Gastrocnemius medialis (tissue), 4 donors: ENCODE data around the gene KCNAB1. TPM values are rescaled to one million over a fixed set of nuclear protein-coding genes. Genes with fewer than 3 reads are reported as not detected.

Experiments
- ATAC-seq, 2 donors: fragments of 150-250 bp; one replicate each; pipeline ENCODE4 v1.9.1; 2016
- DNase-seq, 2 donors: peaks; one replicate each; pipeline ENCODE4 v3.0.0-alpha.2; 2019
- H3K27ac ChIP-seq, 4 donors: fragments of 200-600 bp; sonication (generic); 1 replicate in 1 of 4; 2 replicates in 3 of 4; pipeline ENCODE4 v1.5.1; 2016 to 2018; ENCODE audit warnings: mild to moderate bottlenecking in 2 of 4, moderate library complexity in 1 of 4
- H3K27me3 ChIP-seq, 3 donors: fragments of 200-600 bp; sonication (generic) in 2 of 3; 1 replicate in 1 of 3; 2 replicates in 2 of 3; pipeline versions ENCODE4 v1.5.1 to v1.6.0; 2016 to 2019; ENCODE audit warnings: mild to moderate bottlenecking in 1 of 3, moderate library complexity in 1 of 3
- H3K36me3 ChIP-seq, 2 donors: fragments of 200-600 bp; sonication (generic) in 1 of 2; one replicate each; pipeline ENCODE4 v1.5.1; 2017 to 2018
- H3K4me1 ChIP-seq, 2 donors: fragments of 200-600 bp; sonication (generic) in 1 of 2; one replicate each; pipeline ENCODE4 v1.5.1; 2016 to 2017; ENCODE audit warnings: mild to moderate bottlenecking in 2 of 2
- H3K4me3 ChIP-seq, 4 donors: fragments of 200-600 bp; sonication (generic) in 3 of 4; 1 replicate in 1 of 4; 2 replicates in 3 of 4; pipeline ENCODE4 v1.5.1; 2016 to 2019; ENCODE audit warnings: mild to moderate bottlenecking in 2 of 4
- H3K9me3 ChIP-seq, 3 donors: fragments of 200-600 bp; sonication (generic) in 2 of 3; 1 replicate in 1 of 3; 2 replicates in 2 of 3; pipeline ENCODE4 v1.5.1; 2016 to 2019
- POLR2A ChIP-seq, 2 donors: fragments of 450-650 bp; IDR thresholded peaks; one replicate each; pipeline ENCODE4 v1.6.1; 2017; ENCODE audit warnings: antibody characterized with exemption in 2 of 2, mild to moderate bottlenecking in 2 of 2, moderate library complexity in 2 of 2
- in situ Hi-C, 4 donors: fragments of 200-750 bp; cut with MboI; loops; one replicate each; pipeline versions ENCODE4 v1.15.0 to v1.8.0; 2017; ENCODE audit warnings: low sequenced_read_pairs in 4 of 4
- intact Hi-C: fragments of 100-400 bp; cut with DNase I; formaldehyde crosslinking; loops from one replicate; pipeline ENCODE4 v1.15.1; 2023; ENCODE audit warnings: low total_unique reads
- total RNA-seq, 4 donors: library from RNA; depleted of rRNA; stranded (reverse); fragments of >200 nt; gene quantifications; one replicate each; pipeline versions ENCODE4 v1.1.0 to v1.2.3, GENCODE V29; 2016
- TF ChIP-seq, protein P1 (sequence below), 5 experiments: fragments of 450-650 bp in 3 of 5; fragments of 200-600 bp in 2 of 5; sonication (generic) in 2 of 5; IDR thresholded peaks in 4 of 5; conservative IDR thresholded peaks in 1 of 5; 1 replicate in 4 of 5; 2 replicates in 1 of 5; pipeline ENCODE4 v1.5.1; 2016 to 2019; ENCODE audit warnings: antibody characterized with exemption in 5 of 5, mild to moderate bottlenecking in 3 of 5, moderate library complexity in 3 of 5

The KCNAB1 gene
- total RNA-seq, 4 donors from 2014 or later, result 0.46 to 3.6 (median 1.9) TPM

DNA sequence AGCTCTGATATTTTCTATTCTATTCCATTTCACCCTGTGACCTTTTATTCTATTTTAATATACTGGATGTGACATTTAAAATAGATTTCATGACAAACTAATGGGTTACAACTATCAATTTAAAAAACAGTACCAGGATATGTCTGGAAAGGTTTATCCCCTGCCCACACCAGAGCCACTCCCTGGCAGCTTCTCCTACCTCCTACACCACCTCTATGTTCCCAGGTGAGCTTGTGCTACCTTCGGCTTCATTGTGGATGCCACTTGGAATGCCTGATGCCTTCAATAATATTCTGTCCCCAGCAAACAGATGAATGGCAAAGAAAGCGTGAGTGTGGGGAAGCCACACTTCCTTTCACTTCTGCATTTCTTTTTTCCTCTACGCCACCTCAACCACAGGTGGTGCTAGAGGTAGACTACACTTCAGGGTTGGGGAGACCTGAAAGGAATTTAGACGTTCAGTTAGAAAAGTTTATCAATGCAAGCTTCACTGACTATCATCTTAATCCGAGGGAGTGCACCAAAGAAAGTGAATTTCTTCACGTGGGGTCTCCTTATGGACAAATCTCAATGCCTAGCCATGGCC is 221.5 kb downstream of the KCNAB1 start:
- DNase-seq (no peak), ATAC-seq (no peak)
- in situ Hi-C loops, result no loop called here
- Histone ChIP-seq H3K4me3 (no peak overlapping the region), H3K4me1 (no peaks in the 10 kb centered on the region), H3K36me3 (no peaks in the 10 kb centered on the region), H3K27ac (no peak overlapping the region), H3K27me3 (no peaks in the 10 kb centered on the region), H3K9me3 (no peaks in the 10 kb centered on the region)
- intact Hi-C loops, result no loop called here
- TF ChIP-seq, protein P1, sequence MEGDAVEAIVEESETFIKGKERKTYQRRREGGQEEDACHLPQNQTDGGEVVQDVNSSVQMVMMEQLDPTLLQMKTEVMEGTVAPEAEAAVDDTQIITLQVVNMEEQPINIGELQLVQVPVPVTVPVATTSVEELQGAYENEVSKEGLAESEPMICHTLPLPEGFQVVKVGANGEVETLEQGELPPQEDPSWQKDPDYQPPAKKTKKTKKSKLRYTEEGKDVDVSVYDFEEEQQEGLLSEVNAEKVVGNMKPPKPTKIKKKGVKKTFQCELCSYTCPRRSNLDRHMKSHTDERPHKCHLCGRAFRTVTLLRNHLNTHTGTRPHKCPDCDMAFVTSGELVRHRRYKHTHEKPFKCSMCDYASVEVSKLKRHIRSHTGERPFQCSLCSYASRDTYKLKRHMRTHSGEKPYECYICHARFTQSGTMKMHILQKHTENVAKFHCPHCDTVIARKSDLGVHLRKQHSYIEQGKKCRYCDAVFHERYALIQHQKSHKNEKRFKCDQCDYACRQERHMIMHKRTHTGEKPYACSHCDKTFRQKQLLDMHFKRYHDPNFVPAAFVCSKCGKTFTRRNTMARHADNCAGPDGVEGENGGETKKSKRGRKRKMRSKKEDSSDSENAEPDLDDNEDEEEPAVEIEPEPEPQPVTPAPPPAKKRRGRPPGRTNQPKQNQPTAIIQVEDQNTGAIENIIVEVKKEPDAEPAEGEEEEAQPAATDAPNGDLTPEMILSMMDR (IDR thresholded peaks at IDR 0.05 in 4 of 5, conservative IDR thresholded peaks at IDR 0.05 in 1 of 5), result no peak
- no peak for TF ChIP-seq POLR2A (IDR thresholded peaks at IDR 0.05)

DNA sequence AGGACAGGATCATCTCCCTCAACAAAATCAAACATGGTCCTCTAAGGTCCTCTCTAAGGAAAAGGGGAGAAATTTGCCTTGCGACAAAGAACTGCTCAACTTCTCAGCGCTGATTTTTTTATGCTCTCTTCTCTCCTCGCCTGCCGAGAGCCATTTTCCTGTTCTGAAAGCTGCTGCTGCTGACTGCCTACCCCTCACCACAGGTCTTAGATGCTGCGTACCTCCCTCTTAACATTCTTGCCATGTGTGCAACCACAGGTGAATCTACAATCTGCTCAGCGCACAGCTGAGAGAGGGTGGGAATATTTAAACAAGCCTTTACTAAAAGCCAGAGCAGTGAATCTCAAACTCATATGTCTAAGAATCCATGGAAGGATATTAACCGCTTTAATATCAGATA is 223.8 kb downstream of the KCNAB1 start:
- no peak for ATAC-seq
- TF ChIP-seq POLR2A (IDR thresholded peaks at IDR 0.05), result no peak
- TF ChIP-seq, protein P1 (IDR thresholded peaks at IDR 0.05 in 4 of 5, conservative IDR thresholded peaks at IDR 0.05 in 1 of 5), result no peak
- intact Hi-C loops (no loop called here), in situ Hi-C loops (no loop called here)
- Histone ChIP-seq H3K9me3 (no peaks in the 10 kb centered on the region), H3K4me3 (no peak overlapping the region), H3K4me1 (no peaks in the 10 kb centered on the region), H3K27ac (no peak overlapping the region), H3K27me3 (no peaks in the 10 kb centered on the region), H3K36me3 (no peaks in the 10 kb centered on the region)
- DNase-seq, result no peak

DNA sequence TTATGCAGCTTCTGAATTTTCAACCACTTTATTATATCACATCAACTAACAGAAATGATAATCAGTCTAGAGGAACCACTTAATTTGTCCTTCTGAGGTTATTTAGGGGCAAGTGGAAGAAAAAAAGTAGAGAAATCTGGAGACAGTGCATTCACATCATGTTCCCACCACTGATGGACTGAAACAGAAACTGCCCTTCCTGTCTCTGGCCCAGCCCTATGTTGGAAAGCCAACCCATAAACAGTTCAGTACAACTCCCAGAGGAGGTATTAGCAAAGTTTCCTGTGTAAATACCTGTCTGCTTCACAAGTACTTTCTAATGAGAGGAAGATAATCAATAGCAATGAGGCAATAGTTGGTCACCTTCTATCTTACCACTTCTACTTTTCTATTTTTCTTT is 228.7 kb downstream of the KCNAB1 start:
- Histone ChIP-seq H3K27me3 (no peaks in the 10 kb centered on the region), H3K4me1 (no peaks in the 10 kb centered on the region), H3K36me3 (no peaks in the 10 kb centered on the region), H3K27ac (no peak overlapping the region), H3K9me3 (no peaks in the 10 kb centered on the region), H3K4me3 (no peak overlapping the region)
- in situ Hi-C loops, result no loop called here
- TF ChIP-seq POLR2A (IDR thresholded peaks at IDR 0.05), result no peak
- TF ChIP-seq, protein P1 (IDR thresholded peaks at IDR 0.05 in 4 of 5, conservative IDR thresholded peaks at IDR 0.05 in 1 of 5), result no peak
- ATAC-seq (no peak), DNase-seq (no peak)
- intact Hi-C loops, result no loop called here

DNA sequence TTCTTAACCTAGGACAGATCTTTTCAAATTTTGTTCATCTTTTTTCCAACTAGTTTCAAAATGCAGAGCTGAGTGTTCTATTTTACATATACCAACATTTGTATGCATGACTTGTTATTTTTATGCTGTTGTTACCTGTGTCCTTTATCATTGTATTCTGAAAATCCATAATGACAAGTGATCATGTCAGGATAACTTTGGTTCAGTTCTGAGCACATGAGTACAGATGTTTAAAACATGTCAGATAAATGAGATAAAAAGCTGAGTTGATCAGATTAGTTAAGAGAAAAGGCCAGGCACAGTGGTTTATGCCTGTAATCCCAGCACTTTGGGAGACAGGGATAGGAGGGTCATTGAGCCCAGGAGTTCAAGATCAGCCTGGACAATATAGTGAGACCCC is 229.6 kb downstream of the KCNAB1 start:
- DNase-seq (no peak), ATAC-seq (no peak)
- Histone ChIP-seq H3K36me3 (no peaks in the 10 kb centered on the region), H3K27ac (no peak overlapping the region), H3K4me3 (no peak overlapping the region), H3K9me3 (no peaks in the 10 kb centered on the region), H3K4me1 (no peaks in the 10 kb centered on the region), H3K27me3 (no peaks in the 10 kb centered on the region)
- no peak for TF ChIP-seq POLR2A (IDR thresholded peaks at IDR 0.05)
- TF ChIP-seq, protein P1 (IDR thresholded peaks at IDR 0.05 in 4 of 5, conservative IDR thresholded peaks at IDR 0.05 in 1 of 5), result no peak
- intact Hi-C loops, result no loop called here
- in situ Hi-C loops, result no loop called here

DNA sequence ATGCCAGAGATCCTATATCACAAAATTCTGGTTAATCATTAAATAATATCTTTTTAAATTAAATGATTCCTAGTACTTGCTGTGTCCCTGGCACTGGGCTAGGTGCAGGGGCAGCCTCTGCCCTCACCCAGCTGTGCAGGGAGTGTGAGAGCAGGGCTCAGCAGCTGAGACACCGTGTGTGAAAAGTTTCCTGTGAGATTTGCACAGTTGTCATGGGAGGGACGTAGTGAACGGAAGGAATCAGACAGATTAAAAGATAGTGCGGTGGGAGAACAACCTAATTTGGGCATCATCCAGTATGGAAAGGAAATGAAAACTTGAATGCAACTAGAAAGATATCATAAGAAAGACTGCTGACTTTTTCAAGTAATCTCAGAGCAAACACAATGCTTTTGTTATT is 230.4 kb downstream of the KCNAB1 start:
- Histone ChIP-seq H3K4me1 (no peaks in the 10 kb centered on the region), H3K36me3 (no peaks in the 10 kb centered on the region), H3K4me3 (no peak overlapping the region), H3K9me3 (no peaks in the 10 kb centered on the region), H3K27ac (no peak overlapping the region), H3K27me3 (no peaks in the 10 kb centered on the region)
- intact Hi-C loops, result no loop called here
- no peak for ATAC-seq
- in situ Hi-C loops, result no loop called here
- TF ChIP-seq, protein P1 (IDR thresholded peaks at IDR 0.05 in 4 of 5, conservative IDR thresholded peaks at IDR 0.05 in 1 of 5), result no peak
- TF ChIP-seq POLR2A (IDR thresholded peaks at IDR 0.05), result no peak
- DNase-seq, result no peak
